ENCODE data around the gene ADAMTS12. TPM values are rescaled to one million over a fixed set of nuclear protein-coding genes. Genes with fewer than 3 reads are reported as not detected.

Gene ADAMTS12
- total and polyA plus RNA-seq, 2 of the 8 experiments (the other 6 are each of a cell fraction or from before 2014, with no cell fraction given), result 6.4 to 12.8 TPM

DNA sequence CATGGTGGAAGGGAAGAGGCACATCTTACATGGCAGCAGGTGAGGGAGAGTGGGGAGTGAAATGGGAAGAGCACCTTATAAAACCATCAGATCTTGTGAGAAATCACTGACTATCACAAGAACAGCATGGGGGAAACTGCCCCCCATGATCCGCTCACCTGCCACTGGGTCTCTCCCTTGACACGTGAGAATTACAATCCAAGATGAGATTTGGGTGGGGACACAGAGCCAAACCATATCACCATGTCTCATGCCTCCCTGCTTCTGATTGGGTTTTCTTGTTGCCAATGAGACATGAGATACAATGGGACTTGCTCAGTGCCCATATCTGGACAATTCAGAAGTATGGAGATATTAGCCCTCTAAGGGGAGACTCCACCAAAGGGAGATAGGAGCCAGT is 353.6 kb downstream of the ADAMTS12 start:
- Histone ChIP-seq H3K9me3 (ENCODE audit: insufficient read depth in 2 of 2, low read depth in 1 of 2, low read length in 1 of 2) (no peaks in the 10 kb centered on the region; a peak in 1 of 4 replicates), H3K18ac (ENCODE audit: extremely low read depth, low read length) (no peak overlapping the region), H3K4me2 (ENCODE audit: insufficient read depth in 1 of 2, low read depth in 2 of 2, low read length in 2 of 2) (no peak overlapping the region), H4K91ac (replicated peaks; ENCODE audit: insufficient read length, low read length) (no peak overlapping the region), H3K14ac (ENCODE audit: insufficient read length) (no peak overlapping the region), H2BK15ac (ENCODE audit: low read length) (no peak overlapping the region), H3K36me3 (ENCODE audit: control insufficient read depth in 2 of 4, insufficient read depth in 4 of 4, low read length in 3 of 4) (no peaks in the 10 kb centered on the region), H2BK5ac (ENCODE audit: low read depth, low read length) (no peak overlapping the region), H3K4me1 (replicated peaks in 1 of 4; ENCODE audit: control insufficient read depth in 3 of 4, insufficient read depth in 4 of 4, low read length in 3 of 4) (no peaks in the 10 kb centered on the region), H3K23me2 (ENCODE audit: low read depth, low read length) (no peaks in the 10 kb centered on the region), H4K8ac (ENCODE audit: extremely low read depth, insufficient read depth, low read length) (no peak overlapping the region), H2BK20ac (ENCODE audit: low read length) (no peak overlapping the region), H2BK12ac (ENCODE audit: low read depth, low read length) (no peak overlapping the region), H3K4me3 (ENCODE audit: extremely low read depth in 1 of 4, insufficient read depth in 2 of 4, low read depth in 3 of 4, low read length in 4 of 4) (no peak overlapping the region), H3K56ac (replicated peaks; ENCODE audit: insufficient read length, low read depth, low read length) (no peak overlapping the region), H2AFZ (ENCODE audit: low read length) (no peak overlapping the region), H4K5ac (ENCODE audit: insufficient read length, low read depth, low read length) (no peak overlapping the region), H3K27ac (ENCODE audit: low read depth, low read length) (no peak overlapping the region), H3K79me2 (ENCODE audit: control insufficient read depth in 1 of 2, insufficient read depth in 2 of 2, low read length in 2 of 2) (no peaks in the 10 kb centered on the region), H2AK5ac (ENCODE audit: low read depth, low read length) (no peak overlapping the region), H3K4ac (replicated peaks; ENCODE audit: insufficient read length, low read depth, low read length) (no peak overlapping the region), H3K9ac (replicated peaks in 1 of 4; ENCODE audit: extremely low read depth in 1 of 4, low read depth in 3 of 4, low read length in 3 of 4) (no peak overlapping the region), H2BK120ac (replicated peaks; ENCODE audit: low read depth, low read length) (no peak overlapping the region), H3K79me1 (ENCODE audit: low read depth, low read length) (no peaks in the 10 kb centered on the region), H4K20me1 (replicated peaks in 1 of 2; ENCODE audit: control insufficient read depth in 1 of 2, insufficient read depth in 2 of 2, low read length in 2 of 2) (no peaks in the 10 kb centered on the region), H3K27me3 (replicated peaks in 1 of 4; ENCODE audit: control insufficient read depth in 3 of 4, extremely low read depth in 1 of 4, insufficient read depth in 3 of 4, low read length in 3 of 4) (no peaks in the 10 kb centered on the region), H3K23ac (ENCODE audit: insufficient read length) (no peak overlapping the region)
- 89% methylated on average over 2 of the region's 2 CpGs; no CpG with 5 or more reads in 1 of the 2 experiments for WGBS, 2 experiments (ENCODE audit: extremely low coverage in 1 of 2, insufficient coverage in 1 of 2, insufficient read length in 1 of 2, insufficient replicate concordance in 2 of 2, low coverage in 1 of 2, low lambda C conversion rate in 2 of 2, missing lambda C conversion rate in 1 of 2)
- FAIRE-seq (no peak), DNase-seq (ENCODE audit: low read depth in 1 of 2, low spot score in 2 of 2) (no peak)
- ChIA-PET POLR2A (ENCODE audit: partially characterized antibody) (no interaction called here), CTCF (ENCODE audit: partially characterized antibody) (no interaction called here)
- no peak for TF ChIP-seq JUN (IDR thresholded peaks at IDR 0.05; ENCODE audit: low read depth, low read length)
- TF ChIP-seq BCL11A (IDR thresholded peaks at IDR 0.05; ENCODE audit: low read depth in 2 of 2, low read length in 2 of 2), result no peak

All from H1 (cell line).